ENCODE results near the gene PIGU. TPM values are rescaled to one million over a fixed set of nuclear protein-coding genes. Genes with fewer than 3 reads are reported as not detected.
"Not testable (repeated sequence)": the region's sequence is repeated elsewhere in the genome, so short reads cannot be mapped to it uniquely, and the experiment has no call there.

PIGU gene
- polyA plus RNA-seq, 1 of the 3 experiments (the other 2 are of a cell fraction), result 40.3 TPM

GRCh38 chr20:34515484-34516246 lies 161.2 kb downstream of the PIGU start (continued):
- TF ChIP-seq USF2 (IDR thresholded peaks at IDR 0.05; ENCODE audit: borderline replicate concordance, low read depth, low read length) (no peak), RAD21 (IDR thresholded peaks at IDR 0.05; ENCODE audit: low read length) (no peak), FOSL2 (IDR thresholded peaks at IDR 0.05; ENCODE audit: borderline replicate concordance, low read depth) (no peak), SIN3A (IDR thresholded peaks at IDR 0.05; ENCODE audit: borderline replicate concordance, low read depth, low read length) (no peak; the same call in 1 of the 2 replicates), NFIC (IDR thresholded peaks at IDR 0.05; ENCODE audit: borderline replicate concordance) (no peak), MXI1 (IDR thresholded peaks at IDR 0.05; ENCODE audit: low read depth, low read length) (peak; percentile 24; the same call in 1 of the 2 replicates), RCOR1 (IDR thresholded peaks at IDR 0.05; ENCODE audit: low read length) (no peak), TEAD4 (IDR thresholded peaks at IDR 0.05; ENCODE audit: borderline replicate concordance, insufficient read depth) (no peak), FOXM1 (IDR thresholded peaks at IDR 0.05; ENCODE audit: low read depth) (no peak), MAX (IDR thresholded peaks at IDR 0.05; ENCODE audit: low read depth) (0 out of 2 replicates have a peak, but pooled peaks have one; percentile 20), TAF1 (IDR thresholded peaks at IDR 0.05; ENCODE audit: borderline replicate concordance, low read depth, low read length) (no peak)
- TF ChIP-seq, protein P1, sequence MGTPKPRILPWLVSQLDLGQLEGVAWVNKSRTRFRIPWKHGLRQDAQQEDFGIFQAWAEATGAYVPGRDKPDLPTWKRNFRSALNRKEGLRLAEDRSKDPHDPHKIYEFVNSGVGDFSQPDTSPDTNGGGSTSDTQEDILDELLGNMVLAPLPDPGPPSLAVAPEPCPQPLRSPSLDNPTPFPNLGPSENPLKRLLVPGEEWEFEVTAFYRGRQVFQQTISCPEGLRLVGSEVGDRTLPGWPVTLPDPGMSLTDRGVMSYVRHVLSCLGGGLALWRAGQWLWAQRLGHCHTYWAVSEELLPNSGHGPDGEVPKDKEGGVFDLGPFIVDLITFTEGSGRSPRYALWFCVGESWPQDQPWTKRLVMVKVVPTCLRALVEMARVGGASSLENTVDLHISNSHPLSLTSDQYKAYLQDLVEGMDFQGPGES (IDR thresholded peaks at IDR 0.05; ENCODE audit: low read depth, low read length), result no peak

GRCh38 chr20:34514897-34515483 lies 161.9 kb downstream of the PIGU start:
- POLR2A ChIA-PET, result interaction anchor here (0.8 to 1.2 kb wide), 2 partner anchors 202 to 212 kb away, joined by 3 to 5 read pairs; no protein-coding TSS in a partner anchor
- no peak for DNase-seq
- CTCF ChIA-PET, result interaction anchor here (1.3 to 6.3 kb wide), 3 partner anchors 8 to 324 kb away, joined by 4 to 69 read pairs (median 5); no protein-coding TSS in a partner anchor
- H4K20me1 ChIP-seq (ENCODE audit: insufficient read depth), result peaks cover 13% of the 10 kb centered on the region; the same call in 1 of the 2 replicates
- peak overlapping the region; percentile 93 for H3K4me2 ChIP-seq
- peak overlapping the region; percentile 92 for H3K27ac ChIP-seq (ENCODE audit: low read depth in 2 of 2, low read length in 1 of 2)
- H3K27me3 ChIP-seq (ENCODE audit: insufficient read depth), result no peaks in the 10 kb centered on the region
- peaks cover 33 to 35% of the 10 kb centered on the region in 2 experiments for H3K36me3 ChIP-seq (replicated peaks in 1 of 2; ENCODE audit: control insufficient read depth in 1 of 2, insufficient read depth in 2 of 2, low read length in 1 of 2)
- WGBS (ENCODE audit: low lambda C conversion rate), result 43% methylated on average over 19 of the region's 19 CpGs
- no peaks in the 10 kb centered on the region for H3K9me2 ChIP-seq
- peaks cover 0 to 9% of the 10 kb centered on the region in 2 experiments; a peak in 2 of 4 replicates for H3K4me1 ChIP-seq (ENCODE audit: control insufficient read depth in 1 of 2, insufficient read depth in 2 of 2, low read depth in 1 of 2, low read length in 1 of 2)
- H2AFZ ChIP-seq (ENCODE audit: low read depth), result peak overlapping the region; percentile 43; the same call in 1 of the 2 replicates
- peaks cover 35% of the 10 kb centered on the region for H3K79me2 ChIP-seq (ENCODE audit: insufficient read depth)
- H3K9me3 ChIP-seq, result no peaks in the 10 kb centered on the region
- no peak for TF ChIP-seq RCOR1 (IDR thresholded peaks at IDR 0.05; ENCODE audit: low read length)
- no peak for TF ChIP-seq FOSL2 (IDR thresholded peaks at IDR 0.05; ENCODE audit: borderline replicate concordance, low read depth)
- H3F3A ChIP-seq (replicated peaks; ENCODE audit: insufficient read depth), result peaks cover 18% of the 10 kb centered on the region
- peak overlapping the region; percentile 73 to 92 for H3K4me3 ChIP-seq (ENCODE audit: low read depth in 2 of 2, low read length in 1 of 2)
- H3K9ac ChIP-seq, result peak overlapping the region; percentile 92

DNA sequence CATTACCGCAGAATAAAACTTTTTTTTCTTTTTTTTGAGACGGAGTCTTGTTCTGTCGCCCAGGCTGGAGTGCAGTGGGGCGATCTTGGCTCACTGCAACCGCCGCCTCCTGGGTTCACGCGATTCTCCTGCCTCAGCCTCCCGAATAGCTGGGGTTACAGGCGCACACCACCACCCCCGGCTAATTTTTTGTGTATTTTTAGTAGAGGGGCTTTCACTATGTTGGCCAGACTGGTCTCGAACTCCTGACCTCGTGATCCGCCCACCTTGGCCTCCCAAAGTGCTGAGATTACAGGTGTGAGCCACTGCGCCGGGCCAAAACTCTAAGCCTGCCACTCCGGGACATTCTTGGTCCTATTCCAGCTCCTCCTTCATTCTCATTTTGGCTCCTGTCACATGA lies 162.9 kb downstream of the PIGU start:
- 97% methylated on average over 17 of the region's 17 CpGs for WGBS (ENCODE audit: low lambda C conversion rate)
- peaks cover 34 to 36% of the 10 kb centered on the region in 2 experiments for H3K36me3 ChIP-seq (replicated peaks in 1 of 2; ENCODE audit: control insufficient read depth in 1 of 2, insufficient read depth in 2 of 2, low read length in 1 of 2)
- POLR2A ChIA-PET; H3K9ac ChIP-seq; DNase-seq; H3K4me3 ChIP-seq (ENCODE audit: low read depth in 2 of 2, low read length in 1 of 2); H3K27me3 ChIP-seq (ENCODE audit: insufficient read depth); H3K4me2 ChIP-seq; H3K9me2 ChIP-seq; H3K4me1 ChIP-seq (ENCODE audit: control insufficient read depth in 1 of 2, insufficient read depth in 2 of 2, low read depth in 1 of 2, low read length in 1 of 2); H2AFZ ChIP-seq (ENCODE audit: low read depth); H3K9me3 ChIP-seq; H4K20me1 ChIP-seq (ENCODE audit: insufficient read depth): not testable (repeated sequence)
- H3F3A ChIP-seq (replicated peaks; ENCODE audit: insufficient read depth), result peaks cover 21% of the 10 kb centered on the region
- CTCF ChIA-PET, result interaction anchor here (1.3 kb wide), 1 partner anchor 9 kb away, joined by 5 read pairs; no protein-coding TSS in a partner anchor
- H3K27ac ChIP-seq (ENCODE audit: low read depth in 2 of 2, low read length in 1 of 2), result peak overlapping the region in 1 of 2 experiments; percentile 92; a peak in 1 of 4 replicates
- peaks cover 25% of the 10 kb centered on the region for H3K79me2 ChIP-seq (ENCODE audit: insufficient read depth)
